HL-60 (cell line): ENCODE data around the gene TSC22D4.

Experiments used
- DNase-seq, 2 experiments: peaks; one replicate each; pipeline ENCODE4 v3.0.0-alpha.2; 2010 to 2020; ENCODE audit warnings: low read depth in 1 of 2, low spot score in 1 of 2
- H3K27ac ChIP-seq: fragments of 250-450 bp; sonication (Bioruptor Pico); replicated peaks from 2 replicates; pipeline ENCODE4 v1.5.1; 2020; ENCODE audit warnings: mild to moderate bottlenecking, moderate library complexity
- H3K27me3 ChIP-seq: fragments of 250-450 bp; sonication (Bioruptor Pico); 2 replicates; pipeline ENCODE4 v1.5.1; 2021; ENCODE audit warnings: mild to moderate bottlenecking, moderate library complexity; ENCODE audit not compliant: insufficient read depth, poor library complexity, severe bottlenecking
- H3K4me3 ChIP-seq: replicated peaks from 2 replicates; pipeline ENCODE4 v1.5.1; 2011; ENCODE audit warnings: mild to moderate bottlenecking, control low read depth, low read length; ENCODE audit not compliant: insufficient read depth
- CTCF ChIP-seq: IDR thresholded peaks from one replicate; pipeline ENCODE4 v1.5.1; 2011; ENCODE audit warnings: low read length, control low read depth, inconsistent platforms; ENCODE audit not compliant: insufficient read depth
- GABPA ChIP-seq: IDR thresholded peaks from 2 replicates; pipeline ENCODE4 v1.6.1; 2012; ENCODE audit warnings: low read depth
- POLR2AphosphoS5 ChIP-seq: IDR thresholded peaks from 2 replicates; pipeline ENCODE4 v1.6.1; 2012; ENCODE audit warnings: low read depth
- SPI1 ChIP-seq: IDR thresholded peaks from 2 replicates; pipeline ENCODE4 v1.6.1; 2012; ENCODE audit warnings: low read depth, mild to moderate bottlenecking, borderline replicate concordance

The TSC22D4 gene

GRCh38 chr7:100419660-100420226 lies 59.3 kb downstream of the TSC22D4 start:
- H3K27ac ChIP-seq: no peak overlapping the region
- no peak for DNase-seq
- TF ChIP-seq SPI1 (no peak), GABPA (no peak), POLR2AphosphoS5 (no peak), CTCF (no peak)
- H3K4me3 ChIP-seq: no peak overlapping the region
- H3K27me3 ChIP-seq: no peaks in the 10 kb centered on the region

GRCh38 chr7:100418930-100419659 lies 59.9 kb downstream of the TSC22D4 start:
- no peak overlapping the region for H3K27ac ChIP-seq
- no peak for DNase-seq
- TF ChIP-seq GABPA: no peak
- 0 out of 2 replicates have a peak, but pooled peaks have one; percentile 7 for TF ChIP-seq SPI1
- no peak overlapping the region for H3K4me3 ChIP-seq
- no peaks in the 10 kb centered on the region for H3K27me3 ChIP-seq
